Hematopoietic multipotent progenitor cell treated with erythropoietin and hydrocortisone succinate and interleukin-3 and kit ligand, for 4 days (in vitro differentiated cells): ENCODE data around the gene AP5S1.
"Not testable (repeated sequence)": the region's sequence is repeated elsewhere in the genome, so short reads cannot be mapped to it uniquely, and the experiment has no call there.

Experiments used
- DNase-seq: peaks from one replicate; pipeline ENCODE4 v3.0.0-alpha.2; 2015

Gene AP5S1

GRCh38 chr20:3820048-3820900 is at the start of gene AP5S1:
Gene AP5S1 (plus strand): TSS chr20:3820547. CDS start chr20:3822118, 1,571 bp downstream.
- DNase-seq, result peak; percentile 98

- DNase-seq, result no peak
These were observed 48.7 kb upstream of the AP5S1 start for GRCh38 chr20:3771552-3772058.

GRCh38 chr20:3775457-3776108 is 44.8 kb upstream of the AP5S1 start:
- DNase-seq, result no peak

- DNase-seq, result no peak
These were observed 43.0 kb upstream of the AP5S1 start for GRCh38 chr20:3777381-3777715.

- peak; percentile 57 for DNase-seq
These were observed 42.4 kb upstream of the AP5S1 start for GRCh38 chr20:3777716-3778629.

GRCh38 chr20:3778976-3779375 is 41.4 kb upstream of the AP5S1 start:
- DNase-seq, result no peak

GRCh38 chr20:3781153-3781910 is 39.0 kb upstream of the AP5S1 start, which contains the start of gene SPEF1:
Gene SPEF1 (minus strand): TSS chr20:3781448. CDS start chr20:3781287, 161 bp downstream.
- DNase-seq, result peak; percentile 96

GRCh38 chr20:3782597-3782996 is 37.8 kb upstream of the AP5S1 start:
- no peak for DNase-seq

- no peak for DNase-seq
These were observed 37.3 kb upstream of the AP5S1 start for GRCh38 chr20:3783068-3783489.

GRCh38 chr20:3783511-3784195 is 36.7 kb upstream of the AP5S1 start:
- DNase-seq, result no peak

GRCh38 chr20:3784216-3784853 is 36.0 kb upstream of the AP5S1 start:
- DNase-seq, result no peak

- DNase-seq, result no peak
These were observed 35.5 kb upstream of the AP5S1 start for GRCh38 chr20:3784863-3785239.

- no peak for DNase-seq
These were observed 34.9 kb upstream of the AP5S1 start for GRCh38 chr20:3785240-3786125.

GRCh38 chr20:3786126-3786484 is 34.2 kb upstream of the AP5S1 start:
- peak; percentile 78 for DNase-seq

GRCh38 chr20:3786665-3787323 is 33.6 kb upstream of the AP5S1 start, which contains the start of gene CENPB:
Gene CENPB (minus strand): TSS chr20:3786740. CDS start chr20:3786483, 257 bp downstream.
- DNase-seq, result peak; percentile 94

GRCh38 chr20:3787324-3788014 is 32.9 kb upstream of the AP5S1 start:
- DNase-seq, result no peak

- peak; percentile 48 for DNase-seq
These were observed 31.6 kb upstream of the AP5S1 start for GRCh38 chr20:3788685-3789155.

GRCh38 chr20:3789201-3789600 is 31.1 kb upstream of the AP5S1 start:
- not testable (repeated sequence) for DNase-seq

- DNase-seq, result not testable (repeated sequence)
These were observed 26.2 kb upstream of the AP5S1 start for GRCh38 chr20:3794168-3794567.
